Transverse colon (tissue), 4 donors: ENCODE results near the gene HOXB7. TPM values are rescaled to one million over a fixed set of nuclear protein-coding genes. Genes with fewer than 3 reads are reported as not detected.

Source experiments
- DNase-seq: peaks from one replicate; pipeline ENCODE4 v3.0.0-alpha.2; 2019
- H3K27ac ChIP-seq, 4 donors: fragments of 200-600 bp; sonication (generic); 2 replicates each; pipeline ENCODE4 v1.5.1; 2016 to 2018; ENCODE audit warnings: inconsistent platforms in 4 of 4
- H3K27me3 ChIP-seq: fragments of 200-600 bp; sonication (generic); 2 replicates; pipeline ENCODE4 v1.5.1; 2017; ENCODE audit warnings: inconsistent platforms
- H3K36me3 ChIP-seq, 4 donors: fragments of 200-600 bp; sonication (generic); 2 replicates each; pipeline ENCODE4 v1.5.1; 2017 to 2019; ENCODE audit warnings: inconsistent platforms in 4 of 4
- H3K4me1 ChIP-seq, 4 donors: fragments of 200-600 bp; sonication (generic); 2 replicates each; pipeline ENCODE4 v1.5.1; 2017 to 2020; ENCODE audit warnings: inconsistent platforms in 4 of 4
- H3K4me3 ChIP-seq, 4 donors: fragments of 200-600 bp; sonication (generic); 1 replicate in 1 of 4; 2 replicates in 3 of 4; pipeline versions ENCODE4 v1.5.1 to v1.6.1; 2017 to 2019; ENCODE audit warnings: inconsistent platforms in 4 of 4
- H3K9me3 ChIP-seq, 2 donors: fragments of 200-600 bp; sonication (generic); 2 replicates each; pipeline ENCODE4 v1.5.1; 2017 to 2019; ENCODE audit warnings: inconsistent platforms in 2 of 2
- CTCF ChIP-seq, 5 experiments: fragments of 200-600 bp in 3 of 5; fragments of 450-650 bp in 2 of 5; sonication (generic) in 3 of 5; IDR thresholded peaks; 1 replicate in 2 of 5; 2 replicates in 3 of 5; pipeline ENCODE4 v1.5.1; 2016 to 2017; ENCODE audit warnings: antibody characterized with exemption in 5 of 5, inconsistent platforms in 3 of 5, mild to moderate bottlenecking in 2 of 5, moderate library complexity in 1 of 5
- EP300 ChIP-seq: sonication (generic); formaldehyde crosslinking; IDR thresholded peaks from one replicate; pipeline ENCODE4 v1.6.1; 2017; ENCODE audit warnings: antibody characterized with exemption, low read depth
- POLR2A ChIP-seq: fragments of 450-650 bp; IDR thresholded peaks from one replicate; pipeline ENCODE4 v1.6.1; 2016; ENCODE audit warnings: antibody characterized with exemption, mild to moderate bottlenecking, moderate library complexity
- POLR2AphosphoS5 ChIP-seq, 3 donors: sonication (generic); formaldehyde crosslinking; IDR thresholded peaks; one replicate each; pipeline ENCODE4 v1.6.1; 2016; ENCODE audit warnings: antibody characterized with exemption in 3 of 3
- WGBS, 2 donors: methylation state at CpG; one replicate each; pipeline ENCODE4 v1.1.5; 2018; ENCODE audit warnings: low coverage in 1 of 2; 5-methylcytosine and 5-hydroxymethylcytosine counted together
- in situ Hi-C, 4 donors: fragments of 200-750 bp; cut with MboI; loops; one replicate each; pipeline versions ENCODE4 v1.15.0 to v1.15.1; 2017; ENCODE audit warnings: low sequenced_read_pairs in 3 of 4, low pct_ligation_motif_present in 1 of 4, low pct_unique_long_range_greater_than_20kb in 1 of 4
- intact Hi-C: fragments of 100-400 bp; cut with DNase I; formaldehyde crosslinking; loops from one replicate; pipeline ENCODE4 v1.15.1; 2023; ENCODE audit warnings: low total_unique reads
- total RNA-seq, 4 donors: library from RNA; depleted of rRNA; stranded (reverse); fragments of >200 nt; gene quantifications; one replicate each; pipeline ENCODE4 v1.1.0, GENCODE V29; 2016

Gene HOXB7
- 10 to 100 TPM in 3 of 4 donors, not detected in 1; 11.2 to 20.9 (median 16.7) TPM for total RNA-seq

- Histone ChIP-seq H3K27me3 (peaks cover 45% of the 10 kb centered on the region), H3K36me3 (no peaks in the 10 kb centered on the region), H3K27ac (peak within 1 kb of the TSS; percentile 90 to 94 (median 92)), H3K4me3 (peak within 1 kb of the TSS; percentile 62 to 75 (median 68)), H3K4me1 (peaks cover 0 to 57% (median 43%) of the 10 kb centered on the region in 4 donors), H3K9me3 (no peaks in the 10 kb centered on the region)
- in situ Hi-C loops = no loop called here
- intact Hi-C loops = no loop called here
- DNase-seq = peak; percentile 88
- 1% methylated on average over 17 to 56 of the region's 79 CpGs for WGBS, 2 donors
- peak; percentile 10 to 82 (median 78) for TF ChIP-seq POLR2AphosphoS5 (IDR thresholded peaks at IDR 0.05)
- no peak for TF ChIP-seq CTCF (IDR thresholded peaks at IDR 0.05)
- TF ChIP-seq POLR2A = peak; percentile 89
These were observed at the start of gene HOXB7 for GRCh38 chr17:48610282-48611211. TSS of gene HOXB7 (minus strand) at chr17:48611017. CDS start at chr17:48610918, 99 bp downstream.

- in situ Hi-C loops = loop anchor here in 1 of 4 donors (25.0 kb wide), 1 partner anchor 131 kb away; no protein-coding TSS in a partner anchor
- H3K4me1 ChIP-seq = no peaks in the 10 kb centered on the region
These were observed 45.1 kb upstream of the HOXB7 start for GRCh38 chr17:48655913-48656312.

GRCh38 chr17:48649741-48650140 is 38.9 kb upstream of the HOXB7 start:
- H3K36me3 ChIP-seq = no peaks in the 10 kb centered on the region
- H3K27ac ChIP-seq = no peak overlapping the region
- H3K4me3 ChIP-seq = no peak overlapping the region
- H3K27me3 ChIP-seq = peaks cover 43% of the 10 kb centered on the region
- intact Hi-C loops = no loop called here
- DNase-seq = no peak
- in situ Hi-C loops = loop anchor here in 1 of 4 donors (25.0 kb wide), 1 partner anchor 138 kb away; no protein-coding TSS in a partner anchor
- H3K4me1 ChIP-seq = peaks cover 2 to 12% (median 10%) of the 10 kb centered on the region in 4 donors
- WGBS, 2 donors = 81 to 88% methylated on average over 1 of the region's 1 CpG
- H3K9me3 ChIP-seq = no peaks in the 10 kb centered on the region
- TF ChIP-seq CTCF (IDR thresholded peaks at IDR 0.05) = no peak
- no peak for TF ChIP-seq POLR2AphosphoS5 (IDR thresholded peaks at IDR 0.05)

More at GRCh38 chr17:48655913-48656312, 45.1 kb upstream of the HOXB7 start:
- Histone ChIP-seq H3K27ac (no peak overlapping the region), H3K9me3 (no peaks in the 10 kb centered on the region), H3K36me3 (no peaks in the 10 kb centered on the region), H3K27me3 (no peaks in the 10 kb centered on the region), H3K4me3 (no peak overlapping the region)
- DNase-seq = no peak
- TF ChIP-seq POLR2A (no peak), POLR2AphosphoS5 (IDR thresholded peaks at IDR 0.05) (no peak), CTCF (IDR thresholded peaks at IDR 0.05) (no peak), EP300 (no peak)
- intact Hi-C loops = no loop called here

GRCh38 chr17:48647963-48648245 is 37.1 kb upstream of the HOXB7 start:
- 67 to 82% methylated on average over 1 of the region's 1 CpG for WGBS, 2 donors
- in situ Hi-C loops = no loop called here
- Histone ChIP-seq H3K9me3 (no peaks in the 10 kb centered on the region), H3K36me3 (no peaks in the 10 kb centered on the region), H3K27ac (peak overlapping the region; percentile 86 to 93 (median 90)), H3K4me3 (peak overlapping the region in 3 of 4 donors; percentile 57 to 60 (median 58)), H3K27me3 (peaks cover 61% of the 10 kb centered on the region), H3K4me1 (peaks cover 2 to 12% (median 10%) of the 10 kb centered on the region in 4 donors)
- TF ChIP-seq EP300 = no peak
- TF ChIP-seq CTCF (IDR thresholded peaks at IDR 0.05) = no peak
- no peak for TF ChIP-seq POLR2A
- no peak for TF ChIP-seq POLR2AphosphoS5 (IDR thresholded peaks at IDR 0.05)
- DNase-seq = no peak
- intact Hi-C loops = no loop called here
